CD8-positive, alpha-beta memory T cell (primary cell): ENCODE data around the gene PTCRA. TPM values are rescaled to one million over a fixed set of nuclear protein-coding genes. Genes with fewer than 3 reads are reported as not detected.

Experiments used
- CTCF ChIA-PET: fragments of 350-600 bp; sonication (Branson Sonifier 250); formaldehyde crosslinking; loops from one replicate; lab custom pipeline; 2021; ENCODE audit warnings: antibody characterized with exemption; lab: Charles Lee
- POLR2A ChIA-PET: fragments of 350-600 bp; sonication (Branson Sonifier 250); formaldehyde crosslinking; loops from one replicate; lab custom pipeline; 2021; ENCODE audit warnings: antibody characterized with exemption; lab: Charles Lee
- DNase-seq, 5 donors: peaks; one replicate each; pipeline versions ENCODE4 v3.0.0 to v3.0.0-alpha.2; 2020 to 2022; ENCODE audit warnings: mixed read lengths in 1 of 5
- H3K27ac ChIP-seq: one replicate; pipeline ENCODE4 v1.7.0; 2013; ENCODE audit warnings: low read depth, mild to moderate bottlenecking, low read length, moderate library complexity
- H3K27me3 ChIP-seq: 2 replicates; pipeline ENCODE4 v1.7.0; 2013; ENCODE audit warnings: low read length, mild to moderate bottlenecking; ENCODE audit not compliant: insufficient read depth, poor library complexity, severe bottlenecking
- H3K36me3 ChIP-seq: 2 replicates; pipeline ENCODE4 v1.7.0; 2013; ENCODE audit warnings: mild to moderate bottlenecking, low read length, moderate library complexity; ENCODE audit not compliant: insufficient read depth
- H3K4me1 ChIP-seq: 2 replicates; pipeline ENCODE4 v1.7.0; 2013; ENCODE audit warnings: mild to moderate bottlenecking, low read length, moderate library complexity; ENCODE audit not compliant: insufficient read depth
- H3K4me3 ChIP-seq: 2 replicates; pipeline ENCODE4 v1.7.0; 2013; ENCODE audit warnings: mild to moderate bottlenecking, low read length
- H3K9me3 ChIP-seq: 2 replicates; pipeline ENCODE4 v1.7.0; 2013; ENCODE audit warnings: mild to moderate bottlenecking, low read length
- H3K27ac Mint-ChIP-seq, 8 donors: one replicate each; pipeline ENCODE4 v1.8.0; 2020 to 2021; ENCODE audit warnings: mixed read lengths in 8 of 8, mild to moderate bottlenecking in 6 of 8, inconsistent platforms in 3 of 8, moderate library complexity in 3 of 8
- H3K27me3 Mint-ChIP-seq, 2 donors: one replicate each; pipeline ENCODE4 v1.8.0; 2020 to 2021; ENCODE audit warnings: mixed read lengths in 2 of 2, mild to moderate bottlenecking in 1 of 2, moderate library complexity in 1 of 2
- H3K36me3 Mint-ChIP-seq, 3 donors: one replicate each; pipeline ENCODE4 v1.8.0; 2020 to 2021; ENCODE audit warnings: mixed read lengths in 3 of 3, inconsistent platforms in 1 of 3, mild to moderate bottlenecking in 1 of 3
- H3K4me1 Mint-ChIP-seq, 3 donors: one replicate each; pipeline ENCODE4 v1.8.0; 2020 to 2021; ENCODE audit warnings: mixed read lengths in 3 of 3, inconsistent platforms in 1 of 3, mild to moderate bottlenecking in 1 of 3
- H3K4me3 Mint-ChIP-seq, 7 donors: one replicate each; pipeline ENCODE4 v1.8.0; 2020 to 2021; ENCODE audit warnings: mixed read lengths in 7 of 7, mild to moderate bottlenecking in 6 of 7, moderate library complexity in 4 of 7, inconsistent platforms in 2 of 7
- H3K9me3 Mint-ChIP-seq, 5 donors: one replicate each; pipeline ENCODE4 v1.8.0; 2020 to 2022; ENCODE audit warnings: mixed read lengths in 5 of 5, mild to moderate bottlenecking in 3 of 5, moderate library complexity in 2 of 5, inconsistent platforms in 1 of 5
- polyA plus RNA-seq: library from polyadenylated mRNA; unstranded; fragments of 300-500 nt; fragmentation: Illumina TruSeq; gene quantifications from one replicate; pipeline ENCODE4 v1.2.3, GENCODE V29; 2021
- total RNA-seq, 2 experiments: library from RNA; stranded (reverse); gene quantifications; one replicate each; pipeline ENCODE4 v1.2.3, GENCODE V29; 2021

Gene PTCRA
- total and polyA plus RNA-seq, 3 experiments from 2014 or later = not detected

DNA sequence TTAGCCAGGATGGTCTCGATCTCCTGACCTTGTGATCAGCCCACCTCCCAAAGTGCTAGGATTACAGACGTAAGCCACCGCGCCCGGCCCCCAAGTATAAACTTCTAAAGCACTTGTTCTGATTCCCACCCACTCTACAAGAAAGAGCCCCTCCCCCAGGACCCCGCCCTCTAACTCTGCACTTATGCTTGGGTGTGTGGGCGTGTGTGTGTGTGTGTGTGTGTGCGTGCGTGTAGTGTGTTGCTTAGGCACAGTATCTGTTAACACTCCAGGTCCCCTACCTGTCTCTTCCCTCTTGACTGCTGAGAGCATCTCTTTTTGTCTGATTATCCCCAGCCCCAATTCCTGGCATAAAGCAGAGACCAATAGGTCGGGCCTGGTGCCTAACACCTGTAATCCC is 6.0 kb upstream of the PTCRA start:
- H3K36me3 ChIP-seq = no peaks in the 10 kb centered on the region
- ChIA-PET CTCF (interaction anchor here (2.2 kb wide), 1 partner anchor 234 kb away, joined by 11 read pairs; no protein-coding TSS in a partner anchor), POLR2A (interaction anchor here (0.6 kb wide), 1 partner anchor 167 kb away, joined by 4 read pairs; no protein-coding TSS in a partner anchor)
- H3K9me3 ChIP-seq = no peaks in the 10 kb centered on the region
- no peak overlapping the region for H3K4me3 ChIP-seq
- no peaks in the 10 kb centered on the region for H3K36me3 Mint-ChIP-seq
- H3K27me3 ChIP-seq = peaks cover 8% of the 10 kb centered on the region
- H3K4me1 Mint-ChIP-seq = peaks cover 0 to 3% (median 3%) of the 10 kb centered on the region in 3 donors
- peaks cover 13 to 16% of the 10 kb centered on the region in 2 donors for H3K27me3 Mint-ChIP-seq
- no peaks in the 10 kb centered on the region for H3K9me3 Mint-ChIP-seq
- no peak overlapping the region for H3K4me3 Mint-ChIP-seq
- no peak for DNase-seq
- no peaks in the 10 kb centered on the region for H3K4me1 ChIP-seq
- no peak overlapping the region for H3K27ac ChIP-seq
- H3K27ac Mint-ChIP-seq = no peak overlapping the region

GRCh38 chr6:42911171-42912021 is 4.5 kb upstream of the PTCRA start:
- H3K27me3 Mint-ChIP-seq = peaks cover 15 to 18% of the 10 kb centered on the region in 2 donors
- no peak overlapping the region for H3K27ac ChIP-seq
- CTCF ChIA-PET = no interaction called here
- H3K4me1 Mint-ChIP-seq = peaks cover 0 to 3% (median 3%) of the 10 kb centered on the region in 3 donors
- no peaks in the 10 kb centered on the region for H3K4me1 ChIP-seq
- no peaks in the 10 kb centered on the region for H3K9me3 ChIP-seq
- H3K36me3 Mint-ChIP-seq = no peaks in the 10 kb centered on the region
- no peaks in the 10 kb centered on the region for H3K36me3 ChIP-seq
- no peaks in the 10 kb centered on the region for H3K9me3 Mint-ChIP-seq
- no peak overlapping the region for H3K4me3 ChIP-seq
- peaks cover 8% of the 10 kb centered on the region for H3K27me3 ChIP-seq
- peak overlapping the region in 1 of 7 donors; percentile 56 for H3K4me3 Mint-ChIP-seq
- H3K27ac Mint-ChIP-seq = peak overlapping the region in 1 of 8 donors; percentile 63
- no peak for DNase-seq
- POLR2A ChIA-PET = no interaction called here

DNA sequence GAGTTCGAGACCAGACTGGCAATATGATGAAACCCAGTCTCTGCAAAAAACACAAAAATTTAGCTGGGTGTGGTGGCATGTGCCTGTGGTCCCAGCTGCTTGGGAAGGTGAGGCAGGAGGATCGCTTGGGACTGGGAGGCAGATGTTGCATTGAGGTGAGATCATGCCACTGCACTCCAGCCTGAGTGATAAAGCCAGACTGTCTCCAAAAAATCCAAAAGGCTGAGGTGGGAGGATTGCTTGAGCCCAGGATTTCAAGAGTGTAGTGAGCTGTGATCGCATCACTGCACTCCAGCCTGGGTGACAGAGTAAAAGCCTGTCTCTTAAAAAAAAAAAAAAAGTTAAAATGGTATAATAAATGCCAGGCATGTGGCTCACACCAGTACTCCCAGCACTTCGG is 1.3 kb upstream of the PTCRA start:
- H3K4me1 Mint-ChIP-seq = peaks cover 0 to 3% (median 3%) of the 10 kb centered on the region in 3 donors
- no peak for DNase-seq
- Histone ChIP-seq H3K27ac (no peak overlapping the region), H3K4me1 (no peaks in the 10 kb centered on the region), H3K27me3 (peaks cover 8% of the 10 kb centered on the region), H3K9me3 (no peaks in the 10 kb centered on the region), H3K36me3 (no peaks in the 10 kb centered on the region), H3K4me3 (no peak overlapping the region)
- POLR2A ChIA-PET = interaction anchor here (1.1 kb wide), 1 partner anchor 15 kb away, joined by 5 read pairs; the partner anchor contains the start of gene CNPY3
- H3K4me3 Mint-ChIP-seq = no peak overlapping the region
- no peaks in the 10 kb centered on the region for H3K9me3 Mint-ChIP-seq
- no peak overlapping the region for H3K27ac Mint-ChIP-seq
- no peaks in the 10 kb centered on the region for H3K36me3 Mint-ChIP-seq
- peaks cover 14 to 18% of the 10 kb centered on the region in 2 donors for H3K27me3 Mint-ChIP-seq
- CTCF ChIA-PET = interaction anchor here (1.4 to 1.8 kb wide), 2 partner anchors 15 to 229 kb away, joined by 4 to 5 read pairs; partner anchors contain the start of gene CNPY3

DNA sequence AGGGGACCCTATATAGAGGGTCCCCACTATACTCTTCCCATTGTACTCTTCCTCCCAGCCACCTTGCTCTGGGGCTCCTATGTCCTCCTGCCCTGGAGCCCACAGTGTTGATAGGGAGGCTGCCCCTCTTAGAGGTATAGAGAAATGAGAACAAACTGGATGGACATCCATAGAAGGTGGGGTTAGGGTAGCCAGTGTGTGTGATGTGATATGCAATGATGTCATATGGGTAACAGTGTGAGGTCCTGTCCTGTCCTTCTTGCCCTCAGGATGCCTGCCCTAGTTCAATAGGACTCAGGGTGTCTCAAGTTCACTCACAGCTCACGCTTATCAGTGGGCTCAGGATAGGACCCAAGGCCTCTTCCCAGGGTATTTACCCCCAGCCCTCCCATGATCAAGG is 435 bp downstream of the PTCRA start:
- POLR2A ChIA-PET = no interaction called here
- peak overlapping the region in 1 of 8 donors; percentile 17 for H3K27ac Mint-ChIP-seq
- Histone ChIP-seq H3K9me3 (no peaks in the 10 kb centered on the region), H3K27me3 (peaks cover 6% of the 10 kb centered on the region), H3K36me3 (no peaks in the 10 kb centered on the region), H3K4me3 (no peak overlapping the region), H3K4me1 (no peaks in the 10 kb centered on the region), H3K27ac (no peak overlapping the region)
- peaks cover 10 to 14% of the 10 kb centered on the region in 2 donors for H3K27me3 Mint-ChIP-seq
- H3K36me3 Mint-ChIP-seq = no peaks in the 10 kb centered on the region
- no peak for DNase-seq
- CTCF ChIA-PET = interaction anchor here (1.3 to 1.4 kb wide), 2 partner anchors 14 to 227 kb away, joined by 3 to 5 read pairs; no protein-coding TSS in a partner anchor
- H3K9me3 Mint-ChIP-seq = no peaks in the 10 kb centered on the region
- peaks cover 0 to 1% (median 1%) of the 10 kb centered on the region in 3 donors for H3K4me1 Mint-ChIP-seq
- no peak overlapping the region for H3K4me3 Mint-ChIP-seq

- DNase-seq = no peak
- Mint-ChIP-seq H3K27ac (peak overlapping the region in 1 of 8 donors; percentile 37), H3K36me3 (no peaks in the 10 kb centered on the region), H3K27me3 (no peaks in the 10 kb centered on the region), H3K9me3 (no peaks in the 10 kb centered on the region), H3K4me3 (no peak overlapping the region), H3K4me1 (no peaks in the 10 kb centered on the region)
- H3K4me3 ChIP-seq = no peak overlapping the region
- ChIA-PET CTCF (no interaction called here), POLR2A (no interaction called here)
- no peaks in the 10 kb centered on the region for H3K36me3 ChIP-seq
- H3K9me3 ChIP-seq = no peaks in the 10 kb centered on the region
- no peaks in the 10 kb centered on the region for H3K4me1 ChIP-seq
- no peaks in the 10 kb centered on the region for H3K27me3 ChIP-seq
- H3K27ac ChIP-seq = no peak overlapping the region
Measured at GRCh38 chr6:42921801-42922200, 5.9 kb downstream of the PTCRA start.

DNA sequence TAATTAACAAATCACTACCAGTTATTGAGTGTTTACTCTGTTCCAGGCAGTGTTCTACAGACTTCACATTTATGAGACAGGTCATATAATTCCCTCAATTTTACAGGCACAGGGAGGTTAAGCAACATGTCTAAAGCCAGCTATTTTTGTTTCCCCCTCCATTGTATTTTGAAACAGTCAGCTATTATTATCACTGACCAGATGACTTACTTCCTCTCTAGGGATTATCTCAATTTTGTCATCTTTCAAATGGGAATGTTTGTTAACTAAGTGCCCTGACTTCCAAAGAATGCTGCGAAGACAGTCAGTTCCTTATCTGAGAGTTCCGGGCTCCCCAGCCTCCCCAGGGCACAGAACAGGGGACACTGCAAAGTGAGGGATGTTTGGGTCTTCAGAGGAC is 7.8 kb downstream of the PTCRA start:
- no peaks in the 10 kb centered on the region for H3K27me3 Mint-ChIP-seq
- no peaks in the 10 kb centered on the region for H3K36me3 ChIP-seq
- H3K4me3 Mint-ChIP-seq = no peak overlapping the region
- H3K27me3 ChIP-seq = no peaks in the 10 kb centered on the region
- H3K36me3 Mint-ChIP-seq = peaks cover 0 to 1% (median 0%) of the 10 kb centered on the region in 3 donors
- CTCF ChIA-PET = no interaction called here
- peaks cover 7% of the 10 kb centered on the region for H3K4me1 ChIP-seq
- H3K27ac ChIP-seq = peak overlapping the region; percentile 4
- no peak overlapping the region for H3K4me3 ChIP-seq
- H3K4me1 Mint-ChIP-seq = peaks cover 4 to 5% (median 5%) of the 10 kb centered on the region in 3 donors
- H3K27ac Mint-ChIP-seq = no peak overlapping the region
- POLR2A ChIA-PET = no interaction called here
- no peak for DNase-seq
- H3K9me3 Mint-ChIP-seq = no peaks in the 10 kb centered on the region
- H3K9me3 ChIP-seq = no peaks in the 10 kb centered on the region

GRCh38 chr6:42925248-42925857 is 9.5 kb downstream of the PTCRA start:
- Mint-ChIP-seq H3K4me1 (peaks cover 13 to 14% (median 14%) of the 10 kb centered on the region in 3 donors), H3K27me3 (peaks cover 0 to 2% of the 10 kb centered on the region in 2 donors), H3K4me3 (no peak overlapping the region), H3K36me3 (peaks cover 0 to 14% (median 2%) of the 10 kb centered on the region in 3 donors), H3K9me3 (no peaks in the 10 kb centered on the region), H3K27ac (peak overlapping the region in 4 of 8 donors; percentile 33 to 88 (median 51))
- ChIA-PET CTCF (interaction anchor here (0.9 kb wide), 1 partner anchor 219 kb away, joined by 4 read pairs; no protein-coding TSS in a partner anchor), POLR2A (no interaction called here)
- H3K27me3 ChIP-seq = no peaks in the 10 kb centered on the region
- H3K36me3 ChIP-seq = no peaks in the 10 kb centered on the region
- H3K4me1 ChIP-seq = peaks cover 11% of the 10 kb centered on the region
- H3K27ac ChIP-seq = no peak overlapping the region
- no peak overlapping the region for H3K4me3 ChIP-seq
- no peaks in the 10 kb centered on the region for H3K9me3 ChIP-seq
- DNase-seq = no peak
